Measurements from ENCODE around the gene DOCK11. TPM values are rescaled to one million over a fixed set of nuclear protein-coding genes. Genes with fewer than 3 reads are reported as not detected.
"Not testable (repeated sequence)": the region's sequence is repeated elsewhere in the genome, so short reads cannot be mapped to it uniquely, and the experiment has no call there.

The DOCK11 gene
- 1 to 10 TPM; 1.3 to 8.6 (median 4.0) TPM for polyA plus RNA-seq
- long read RNA-seq, donor 1: 0 reads
- long read RNA-seq, donor 2: 0 reads
- long read RNA-seq, donor 3: 0 reads
- long read RNA-seq, donor 4: 0 reads
- long read RNA-seq, donor 5: 0 reads
- long read RNA-seq, donor 6: 0 reads
- long read RNA-seq, donor 7: 0 reads
- long read RNA-seq, donor 8: 0 reads
- long read RNA-seq, donor 9: 0 reads
- long read RNA-seq, donor 10: 0 reads

DNA sequence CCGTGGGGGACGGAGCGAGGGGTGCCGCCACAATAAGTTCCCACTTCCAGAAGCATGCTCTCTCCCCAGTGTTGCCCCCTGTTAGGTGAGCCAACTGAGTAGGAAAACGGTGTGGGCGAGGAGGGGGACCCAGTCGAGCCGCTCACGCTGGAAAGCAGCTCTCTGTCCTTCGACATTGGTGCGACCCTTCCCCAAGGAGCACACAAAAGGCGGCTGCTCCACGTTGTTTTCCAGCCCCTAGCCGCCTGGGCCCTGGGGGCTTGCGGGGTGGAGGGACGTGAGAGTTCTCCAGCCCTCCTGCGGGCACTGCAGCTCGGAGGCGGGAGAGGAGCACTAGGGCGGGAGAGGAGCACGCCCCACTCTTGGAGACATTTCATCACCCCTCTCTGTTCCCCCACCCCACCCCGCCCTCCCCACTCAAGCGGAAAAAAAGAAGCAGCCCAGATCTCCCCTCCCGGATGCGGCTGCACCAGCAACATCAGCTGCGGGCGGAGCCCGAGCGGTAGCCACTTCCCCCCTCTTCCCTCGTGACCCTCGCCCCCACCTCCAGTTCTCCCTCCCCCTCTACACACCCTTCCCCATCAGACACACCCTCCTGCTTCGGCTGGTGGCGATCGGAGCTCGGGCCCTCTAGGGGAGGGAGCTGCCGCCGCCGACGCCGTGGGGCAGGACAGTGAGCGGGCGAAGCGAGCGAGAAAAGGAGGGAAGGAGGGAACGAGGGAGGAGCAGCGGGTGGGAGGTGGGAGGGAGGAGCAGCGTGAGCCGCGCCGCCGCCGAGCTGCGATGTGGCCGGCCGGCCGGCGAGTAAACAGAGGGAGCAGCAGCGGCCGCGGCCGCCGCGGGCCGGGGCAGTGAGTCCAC is at the start of gene DOCK11:
DOCK11 (plus strand) TSS at position 755 of the 861 bp plus-strand sequence. CDS start 157 bp downstream, outside the sequence.
- no peaks in the 10 kb centered on the region for H3K9me3 ChIP-seq (ENCODE audit: control insufficient read depth in 2 of 2, insufficient read depth in 1 of 2, low read depth in 1 of 2, low read length in 1 of 2)
- DNase-seq (peak; percentile 62 to 66), FAIRE-seq (no peak)
- WGBS, 3 donors: 6 to 48% (median 24%) methylated on average over 28 to 64 of the region's 64 CpGs
- H3K36me3 ChIP-seq (ENCODE audit: control insufficient read depth in 3 of 3, insufficient read depth in 2 of 3, low read depth in 1 of 3, low read length in 3 of 3): no peaks in the 10 kb centered on the region
- H3K27me3 ChIP-seq (ENCODE audit: control insufficient read depth in 3 of 3, insufficient read depth in 3 of 3, low read length in 3 of 3): peaks cover 0 to 17% (median 0%) of the 10 kb centered on the region in 3 donors
- H3K4me1 ChIP-seq (ENCODE audit: control insufficient read depth in 3 of 3, insufficient read depth in 2 of 3, low read depth in 1 of 3, low read length in 2 of 3): peaks cover 0 to 4% (median 0%) of the 10 kb centered on the region in 3 donors
- peak within 1 kb of the TSS in 2 of 3 donors; percentile 37 to 83 for H3K27ac ChIP-seq (ENCODE audit: low read depth in 1 of 3, low read length in 2 of 3)
- H3K4me3 ChIP-seq (ENCODE audit: low read depth in 1 of 3, low read length in 3 of 3): peak within 1 kb of the TSS; percentile 44 to 61 (median 60)

DNA sequence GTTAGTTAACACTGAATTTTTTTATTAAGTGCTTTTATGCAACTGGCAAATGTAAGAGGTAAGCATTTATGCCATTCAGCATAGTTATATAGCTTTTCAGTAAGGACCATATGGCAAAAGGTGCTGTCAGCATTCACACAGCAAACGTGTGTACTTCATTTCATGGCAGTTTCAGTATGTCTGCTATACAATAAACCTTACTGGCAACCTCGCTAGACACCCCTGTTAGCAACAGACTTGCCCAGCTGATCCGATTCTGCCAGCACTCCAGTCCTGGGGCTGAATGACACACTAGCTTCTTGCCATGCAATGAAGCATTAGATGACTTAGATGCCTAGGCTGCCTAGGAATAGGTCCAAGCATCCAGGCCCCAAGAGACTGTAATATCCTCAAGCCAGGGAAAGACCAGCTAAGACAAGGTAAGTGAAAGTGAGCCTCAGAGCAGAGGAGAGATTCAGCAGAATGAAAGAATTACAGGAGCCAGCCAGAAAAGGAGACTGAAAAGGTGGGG is 47.3 kb upstream of the DOCK11 start:
- Histone ChIP-seq H3K27ac (ENCODE audit: low read depth in 1 of 3, low read length in 2 of 3) (no peak overlapping the region), H3K36me3 (ENCODE audit: control insufficient read depth in 3 of 3, insufficient read depth in 2 of 3, low read depth in 1 of 3, low read length in 3 of 3) (peaks cover 0 to 9% (median 0%) of the 10 kb centered on the region in 3 donors), H3K4me3 (ENCODE audit: low read depth in 1 of 3, low read length in 3 of 3) (no peak overlapping the region), H3K4me1 (ENCODE audit: control insufficient read depth in 3 of 3, insufficient read depth in 2 of 3, low read depth in 1 of 3, low read length in 2 of 3) (no peaks in the 10 kb centered on the region), H3K9me3 (ENCODE audit: control insufficient read depth in 2 of 2, insufficient read depth in 1 of 2, low read depth in 1 of 2, low read length in 1 of 2) (no peaks in the 10 kb centered on the region), H3K27me3 (ENCODE audit: control insufficient read depth in 3 of 3, insufficient read depth in 3 of 3, low read length in 3 of 3) (no peaks in the 10 kb centered on the region)
- DNase-seq (no peak), FAIRE-seq (no peak)
- WGBS, 3 donors: 65 to 86% (median 83%) methylated on average over 3 of the region's 3 CpGs

DNA sequence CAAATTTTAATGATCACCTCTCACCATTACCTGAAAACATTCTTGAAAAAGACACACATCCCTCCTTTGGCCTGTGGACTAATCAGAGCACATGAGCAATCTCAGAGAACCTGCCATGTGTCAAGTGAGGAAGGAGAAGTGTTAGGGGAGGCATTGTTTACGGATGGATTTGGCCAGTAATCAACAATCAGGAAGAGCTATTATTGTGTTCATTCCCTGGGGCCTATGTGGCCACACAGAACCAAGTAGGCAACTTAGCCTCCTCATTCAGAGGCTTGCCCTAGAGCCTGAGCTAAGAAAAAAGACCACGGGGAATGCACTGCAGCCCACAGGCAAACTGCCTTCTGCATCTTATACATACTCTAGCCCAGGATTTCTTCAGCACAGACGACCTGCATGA is 40.6 kb upstream of the DOCK11 start:
- FAIRE-seq: no peak
- no peaks in the 10 kb centered on the region for H3K9me3 ChIP-seq (ENCODE audit: control insufficient read depth in 2 of 2, insufficient read depth in 1 of 2, low read depth in 1 of 2, low read length in 1 of 2)
- no peak overlapping the region for H3K4me3 ChIP-seq (ENCODE audit: low read depth in 1 of 3, low read length in 3 of 3)
- WGBS, 3 donors: 81 to 86% (median 83%) methylated on average over 3 of the region's 3 CpGs
- no peaks in the 10 kb centered on the region for H3K36me3 ChIP-seq (ENCODE audit: control insufficient read depth in 3 of 3, insufficient read depth in 2 of 3, low read depth in 1 of 3, low read length in 3 of 3)
- no peaks in the 10 kb centered on the region for H3K4me1 ChIP-seq (ENCODE audit: control insufficient read depth in 3 of 3, insufficient read depth in 2 of 3, low read depth in 1 of 3, low read length in 2 of 3)
- no peak overlapping the region for H3K27ac ChIP-seq (ENCODE audit: low read depth in 1 of 3, low read length in 2 of 3)
- DNase-seq: no peak
- no peaks in the 10 kb centered on the region for H3K27me3 ChIP-seq (ENCODE audit: control insufficient read depth in 3 of 3, insufficient read depth in 3 of 3, low read length in 3 of 3)

DNA sequence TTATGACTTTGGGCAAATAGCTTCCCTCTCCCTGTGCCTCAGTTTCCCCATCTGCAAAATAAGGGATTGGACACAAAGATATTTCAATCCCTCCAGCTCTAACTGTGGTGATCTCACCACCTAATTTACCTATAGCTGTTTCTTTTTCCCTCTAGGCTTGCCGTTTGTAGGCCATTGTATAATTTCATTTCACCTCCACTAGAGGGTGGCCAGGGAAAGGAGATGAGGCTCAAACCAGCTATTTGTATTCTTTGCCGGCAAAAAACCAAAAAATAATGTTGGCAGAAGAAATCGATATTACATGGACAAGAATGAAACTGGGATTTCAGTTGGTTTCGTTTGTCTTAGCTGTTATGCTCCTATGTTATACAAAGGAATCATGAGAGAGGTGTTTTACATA is 36.1 kb upstream of the DOCK11 start:
- 4 to 27% (median 8%) methylated on average over 4 of the region's 4 CpGs for WGBS, 3 donors
- no peaks in the 10 kb centered on the region for H3K9me3 ChIP-seq (ENCODE audit: control insufficient read depth in 2 of 2, insufficient read depth in 1 of 2, low read depth in 1 of 2, low read length in 1 of 2)
- DNase-seq: peak; percentile 13 to 28
- no peaks in the 10 kb centered on the region for H3K36me3 ChIP-seq (ENCODE audit: control insufficient read depth in 3 of 3, insufficient read depth in 2 of 3, low read depth in 1 of 3, low read length in 3 of 3)
- H3K4me1 ChIP-seq (ENCODE audit: control insufficient read depth in 3 of 3, insufficient read depth in 2 of 3, low read depth in 1 of 3, low read length in 2 of 3): no peaks in the 10 kb centered on the region
- H3K4me3 ChIP-seq (ENCODE audit: low read depth in 1 of 3, low read length in 3 of 3): no peak overlapping the region
- FAIRE-seq: no peak
- H3K27ac ChIP-seq (ENCODE audit: low read depth in 1 of 3, low read length in 2 of 3): no peak overlapping the region
- no peaks in the 10 kb centered on the region for H3K27me3 ChIP-seq (ENCODE audit: control insufficient read depth in 3 of 3, insufficient read depth in 3 of 3, low read length in 3 of 3)

DNA sequence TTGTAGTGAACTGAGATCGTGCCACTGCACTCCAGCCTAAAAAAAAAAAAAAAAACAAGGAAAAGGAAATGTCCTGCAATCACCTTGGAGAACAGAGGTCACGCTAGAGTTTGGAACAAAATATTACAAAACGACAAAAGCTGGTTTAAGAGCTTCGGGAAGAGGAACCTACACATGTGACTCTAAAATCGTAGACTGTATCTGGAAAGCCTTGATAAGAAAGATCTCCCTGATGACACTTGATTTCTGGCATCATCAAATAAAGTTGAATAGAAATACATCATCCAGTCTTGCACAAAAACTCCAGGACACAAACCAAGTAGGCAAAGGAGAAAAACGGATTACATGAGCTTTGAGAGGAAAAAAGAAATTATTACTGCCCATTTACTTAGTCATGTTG is 31.1 kb upstream of the DOCK11 start:
- WGBS, 3 donors: 61 to 68% (median 65%) methylated on average over 6 of the region's 6 CpGs
- no peak for FAIRE-seq
- no peaks in the 10 kb centered on the region for H3K4me1 ChIP-seq (ENCODE audit: control insufficient read depth in 3 of 3, insufficient read depth in 2 of 3, low read depth in 1 of 3, low read length in 2 of 3)
- H3K4me3 ChIP-seq (ENCODE audit: low read depth in 1 of 3, low read length in 3 of 3): no peak overlapping the region
- no peaks in the 10 kb centered on the region for H3K36me3 ChIP-seq (ENCODE audit: control insufficient read depth in 3 of 3, insufficient read depth in 2 of 3, low read depth in 1 of 3, low read length in 3 of 3)
- no peaks in the 10 kb centered on the region for H3K9me3 ChIP-seq (ENCODE audit: control insufficient read depth in 2 of 2, insufficient read depth in 1 of 2, low read depth in 1 of 2, low read length in 1 of 2)
- H3K27ac ChIP-seq (ENCODE audit: low read depth in 1 of 3, low read length in 2 of 3): no peak overlapping the region
- no peaks in the 10 kb centered on the region for H3K27me3 ChIP-seq (ENCODE audit: control insufficient read depth in 3 of 3, insufficient read depth in 3 of 3, low read length in 3 of 3)
- DNase-seq: no peak

DNA sequence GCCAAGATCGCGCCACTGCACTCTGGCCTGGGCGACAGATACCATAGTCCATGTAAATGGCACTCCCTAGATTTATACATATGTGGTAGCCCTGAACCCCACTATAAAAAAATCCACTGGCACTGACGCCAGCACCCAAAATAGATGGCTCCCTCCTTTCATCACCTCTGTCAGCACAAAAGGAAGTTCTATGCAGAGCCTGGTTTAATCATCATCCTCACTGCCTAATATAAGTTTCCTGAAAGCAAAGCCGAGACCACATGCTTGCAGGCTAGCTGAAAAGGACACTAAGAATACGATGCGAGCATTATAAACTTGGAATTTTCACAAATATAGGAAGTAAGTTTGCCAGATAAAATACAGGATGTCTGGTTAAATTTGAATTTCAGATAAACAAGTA is 27.5 kb upstream of the DOCK11 start:
- Histone ChIP-seq H3K4me3 (ENCODE audit: low read depth in 1 of 3, low read length in 3 of 3) (no peak overlapping the region), H3K9me3 (ENCODE audit: control insufficient read depth in 2 of 2, insufficient read depth in 1 of 2, low read depth in 1 of 2, low read length in 1 of 2) (no peaks in the 10 kb centered on the region), H3K27me3 (ENCODE audit: control insufficient read depth in 3 of 3, insufficient read depth in 3 of 3, low read length in 3 of 3) (no peaks in the 10 kb centered on the region), H3K36me3 (ENCODE audit: control insufficient read depth in 3 of 3, insufficient read depth in 2 of 3, low read depth in 1 of 3, low read length in 3 of 3) (no peaks in the 10 kb centered on the region), H3K4me1 (ENCODE audit: control insufficient read depth in 3 of 3, insufficient read depth in 2 of 3, low read depth in 1 of 3, low read length in 2 of 3) (no peaks in the 10 kb centered on the region), H3K27ac (ENCODE audit: low read depth in 1 of 3, low read length in 2 of 3) (no peak overlapping the region)
- FAIRE-seq (no peak), DNase-seq (no peak)
- 63 to 89% (median 82%) methylated on average over 7 of the region's 7 CpGs for WGBS, 3 donors

DNA sequence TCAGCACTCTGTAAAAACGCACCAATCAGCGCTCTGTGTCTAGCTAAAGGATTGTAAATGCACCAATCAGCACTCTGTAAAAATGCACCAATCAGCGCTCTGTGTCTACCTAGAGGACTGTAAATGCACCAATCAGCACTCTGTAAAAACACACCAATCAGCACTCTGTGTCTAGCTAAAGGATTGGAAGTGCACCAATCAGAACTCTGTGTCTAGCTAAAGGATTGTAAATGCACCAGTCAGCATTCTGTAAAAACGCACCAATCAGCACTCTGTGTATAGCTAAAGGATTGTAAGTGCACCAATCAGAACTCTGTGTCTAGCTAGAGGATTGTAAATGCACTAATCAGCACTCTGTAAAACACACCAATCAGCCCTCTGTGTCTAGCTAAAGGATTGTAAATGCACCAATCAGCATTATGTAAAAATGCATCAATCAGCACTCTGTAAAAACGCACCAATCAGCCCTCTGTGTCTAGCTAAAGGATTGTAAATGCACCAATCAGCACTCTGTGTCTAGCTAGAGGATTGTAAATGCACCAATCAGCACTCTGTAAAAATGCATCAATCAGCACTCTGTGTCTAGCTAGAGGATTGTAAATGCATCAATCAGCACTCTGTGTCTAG is 24.8 kb upstream of the DOCK11 start:
- H3K27ac ChIP-seq (ENCODE audit: low read depth in 1 of 3, low read length in 2 of 3); FAIRE-seq: not testable (repeated sequence)
- WGBS, 3 donors: 85 to 95% (median 89%) methylated on average over 5 of the region's 5 CpGs

DNA sequence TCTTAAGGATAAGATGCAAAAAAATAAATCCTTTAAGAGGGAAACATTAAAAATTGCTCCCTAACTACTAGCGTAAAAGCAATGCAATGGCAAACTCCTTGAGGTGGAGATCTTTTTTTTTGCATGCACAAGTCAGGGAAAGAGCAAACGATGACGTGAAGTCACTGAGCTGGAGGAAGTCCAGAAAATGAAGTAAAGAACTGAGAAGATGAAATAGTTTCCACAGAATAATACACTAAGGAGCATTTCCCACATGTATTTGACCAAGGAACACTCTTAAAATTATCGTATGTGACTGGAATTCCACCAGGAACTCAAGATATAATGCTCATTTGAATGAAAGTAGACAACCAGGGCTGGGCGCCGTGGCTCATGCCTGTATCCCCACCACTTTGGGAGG is 21.0 kb upstream of the DOCK11 start:
- FAIRE-seq (no peak), DNase-seq (no peak)
- Histone ChIP-seq H3K36me3 (ENCODE audit: control insufficient read depth in 3 of 3, insufficient read depth in 2 of 3, low read depth in 1 of 3, low read length in 3 of 3) (no peaks in the 10 kb centered on the region), H3K4me3 (ENCODE audit: low read depth in 1 of 3, low read length in 3 of 3) (no peak overlapping the region), H3K27me3 (ENCODE audit: control insufficient read depth in 3 of 3, insufficient read depth in 3 of 3, low read length in 3 of 3) (no peaks in the 10 kb centered on the region), H3K4me1 (ENCODE audit: control insufficient read depth in 3 of 3, insufficient read depth in 2 of 3, low read depth in 1 of 3, low read length in 2 of 3) (no peaks in the 10 kb centered on the region), H3K9me3 (ENCODE audit: control insufficient read depth in 2 of 2, insufficient read depth in 1 of 2, low read depth in 1 of 2, low read length in 1 of 2) (no peaks in the 10 kb centered on the region), H3K27ac (ENCODE audit: low read depth in 1 of 3, low read length in 2 of 3) (no peak overlapping the region)
- 66 to 71% (median 68%) methylated on average over 6 of the region's 6 CpGs for WGBS, 3 donors

More for the DNA sequence above, 24.8 kb upstream of the DOCK11 start:
- not testable (repeated sequence) for H3K27me3 ChIP-seq (ENCODE audit: control insufficient read depth in 3 of 3, insufficient read depth in 3 of 3, low read length in 3 of 3); DNase-seq; H3K36me3 ChIP-seq (ENCODE audit: control insufficient read depth in 3 of 3, insufficient read depth in 2 of 3, low read depth in 1 of 3, low read length in 3 of 3); H3K4me1 ChIP-seq (ENCODE audit: control insufficient read depth in 3 of 3, insufficient read depth in 2 of 3, low read depth in 1 of 3, low read length in 2 of 3); H3K9me3 ChIP-seq (ENCODE audit: control insufficient read depth in 2 of 2, insufficient read depth in 1 of 2, low read depth in 1 of 2, low read length in 1 of 2); H3K4me3 ChIP-seq (ENCODE audit: low read depth in 1 of 3, low read length in 3 of 3)

Measured in small intestine (tissue), 16 donors.